Neural cell (in vitro differentiated cells): ENCODE data around the gene KCNK15. TPM values are rescaled to one million over a fixed set of nuclear protein-coding genes. Genes with fewer than 3 reads are reported as not detected.

Experiments used
- H2AFZ ChIP-seq: fragments of 200-600, 300-800 bp; sonication (generic), shearing (Covaris generic); 2 replicates; pipeline ENCODE4 v1.6.0; 2014; ENCODE audit warnings: low read depth, mild to moderate bottlenecking, antibody characterized with exemption, low read length, moderate library complexity
- H3F3A ChIP-seq: fragments of 200-600 bp; shearing (Covaris generic); 2 replicates; pipeline ENCODE4 v1.6.1; 2016; ENCODE audit warnings: mild to moderate bottlenecking, moderate library complexity, mixed read lengths, antibody characterized with exemption, low read length; ENCODE audit not compliant: insufficient read depth, poor library complexity, severe bottlenecking
- H3K27ac ChIP-seq: fragments of 200-600, 300-800 bp; sonication (generic), shearing (Covaris generic); 2 replicates; pipeline ENCODE4 v1.5.1; 2014; ENCODE audit warnings: mild to moderate bottlenecking, low read length, moderate library complexity
- H3K27me3 ChIP-seq: fragments of 300-800, 200-600 bp; sonication (generic), shearing (Covaris generic); 2 replicates; pipeline ENCODE4 v1.6.0; 2014; ENCODE audit warnings: mild to moderate bottlenecking, low read depth, low read length, moderate library complexity; ENCODE audit not compliant: insufficient read depth
- H3K36me3 ChIP-seq: fragments of 300-800, 200-600 bp; sonication (generic), shearing (Covaris generic); 2 replicates; pipeline ENCODE4 v1.5.1; 2014; ENCODE audit warnings: mild to moderate bottlenecking, antibody characterized with exemption, low read length, moderate library complexity; ENCODE audit not compliant: insufficient read depth
- H3K4me2 ChIP-seq: fragments of 300-800, 200-600 bp; sonication (generic), shearing (Covaris generic); 2 replicates; pipeline ENCODE4 v1.6.0; 2014; ENCODE audit warnings: mild to moderate bottlenecking, low read length
- H3K4me3 ChIP-seq: fragments of 300-800, 200-600 bp; sonication (generic), shearing (Covaris generic); 2 replicates; pipeline ENCODE4 v1.5.1; 2014; ENCODE audit warnings: mild to moderate bottlenecking, low read length, moderate library complexity
- H3K79me2 ChIP-seq: fragments of 200-600 bp; shearing (Covaris generic); replicated peaks from 2 replicates; pipeline ENCODE4 v1.6.0; 2014; ENCODE audit warnings: mild to moderate bottlenecking, low read length, moderate library complexity; ENCODE audit not compliant: insufficient read depth
- H3K9ac ChIP-seq: fragments of 300-800, 200-600 bp; sonication (generic), shearing (Covaris generic); 2 replicates; pipeline ENCODE4 v1.6.1; 2016; ENCODE audit warnings: mild to moderate bottlenecking, low read length, mixed read lengths
- H3K9me2 ChIP-seq: fragments of 200-600 bp; shearing (Covaris generic); 2 replicates; pipeline ENCODE4 v1.6.1; 2016; ENCODE audit warnings: mild to moderate bottlenecking, low read length, mixed read lengths; ENCODE audit not compliant: insufficient read depth
- H3K9me3 ChIP-seq: fragments of 200-600, 300-800 bp; sonication (generic), shearing (Covaris generic); 2 replicates; pipeline ENCODE4 v1.6.1; 2016; ENCODE audit warnings: mild to moderate bottlenecking, mixed run types, low read length, moderate library complexity, mixed read lengths
- H4K20me1 ChIP-seq: fragments of 200-600 bp; shearing (Covaris generic); 2 replicates; pipeline ENCODE4 v1.6.1; 2016; ENCODE audit warnings: mild to moderate bottlenecking, mixed run types; ENCODE audit not compliant: insufficient read depth
- EP300 ChIP-seq: fragments of 450-650 bp; conservative IDR thresholded peaks from 2 replicates; pipeline ENCODE4 v1.6.1; 2014; ENCODE audit warnings: antibody characterized with exemption, mild to moderate bottlenecking, moderate library complexity; ENCODE audit not compliant: poor library complexity, severe bottlenecking
- EZH2 ChIP-seq: fragments of 200-600, 300-800 bp; shearing (Covaris generic), sonication (generic); IDR thresholded peaks from 2 replicates; pipeline ENCODE4 v1.6.1; 2014; ENCODE audit warnings: antibody characterized with exemption, low read length, borderline replicate concordance, mild to moderate bottlenecking; ENCODE audit not compliant: insufficient read depth, poor library complexity, severe bottlenecking
- MXI1 ChIP-seq: fragments of 450-650 bp; conservative IDR thresholded peaks from 2 replicates; pipeline ENCODE4 v1.6.1; 2014; ENCODE audit warnings: antibody characterized with exemption, mild to moderate bottlenecking; ENCODE audit not compliant: poor library complexity, severe bottlenecking
- POLR2AphosphoS5 ChIP-seq: IDR thresholded peaks from 2 replicates; pipeline ENCODE4 v1.6.1; 2012
- RAD21 ChIP-seq: fragments of 450-650 bp; conservative IDR thresholded peaks from 2 replicates; pipeline ENCODE4 v1.6.1; 2014; ENCODE audit warnings: antibody characterized with exemption, mild to moderate bottlenecking, moderate library complexity
- SMC3 ChIP-seq: fragments of 450-650 bp; conservative IDR thresholded peaks from 2 replicates; pipeline ENCODE4 v1.6.1; 2014; ENCODE audit warnings: antibody characterized with exemption, mild to moderate bottlenecking, moderate library complexity; ENCODE audit not compliant: poor library complexity
- TAF1 ChIP-seq: IDR thresholded peaks from 2 replicates; pipeline ENCODE4 v1.6.1; 2012; ENCODE audit warnings: low read depth
- polyA plus RNA-seq: library from polyadenylated mRNA; depleted of rRNA; stranded (reverse); fragments of >200 nt; gene quantifications from 2 replicates; pipeline ENCODE4 v1.2.3, GENCODE V29; 2014
- TF ChIP-seq, protein P1 (sequence below): fragments of 450-650 bp; IDR thresholded peaks from 2 replicates; pipeline ENCODE4 v1.5.1; 2014; ENCODE audit warnings: antibody characterized with exemption, mild to moderate bottlenecking, moderate library complexity; ENCODE audit not compliant: poor library complexity, severe bottlenecking
- TF ChIP-seq, protein P2 (sequence below): IDR thresholded peaks from 2 replicates; pipeline ENCODE4 v1.6.1; 2012; ENCODE audit warnings: borderline replicate concordance

Gene KCNK15
- polyA plus RNA-seq, 1 donor from 2014 or later, result not detected

DNA sequence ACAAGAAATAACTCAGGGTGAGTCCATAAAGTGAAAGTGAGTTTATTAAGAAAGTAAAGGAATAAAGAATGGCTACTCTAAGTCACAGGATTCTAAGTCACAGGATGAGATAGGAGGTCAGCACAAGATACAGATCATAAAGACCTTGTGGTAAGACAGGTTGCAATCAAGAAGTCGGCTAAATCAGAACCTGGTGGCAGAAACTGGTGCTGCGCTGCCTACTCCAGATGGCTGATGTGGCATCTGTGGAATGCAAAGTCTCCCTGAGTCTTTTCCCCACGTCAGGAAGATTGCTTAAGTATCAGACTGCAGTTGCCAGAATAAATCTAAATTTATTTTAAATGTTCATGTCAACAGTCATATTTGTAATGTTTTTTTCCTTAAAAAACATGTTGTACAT, 10.7 kb upstream of the KCNK15 start:
- H3K9me3 ChIP-seq, result no peaks in the 10 kb centered on the region
- no peaks in the 10 kb centered on the region for H3F3A ChIP-seq
- H3K9me2 ChIP-seq, result no peaks in the 10 kb centered on the region
- no peaks in the 10 kb centered on the region for H3K36me3 ChIP-seq
- H4K20me1 ChIP-seq, result no peaks in the 10 kb centered on the region
- H3K27me3 ChIP-seq, result no peaks in the 10 kb centered on the region
- no peak overlapping the region for H2AFZ ChIP-seq
- no peak overlapping the region for H3K4me3 ChIP-seq
- TF ChIP-seq, protein P1, sequence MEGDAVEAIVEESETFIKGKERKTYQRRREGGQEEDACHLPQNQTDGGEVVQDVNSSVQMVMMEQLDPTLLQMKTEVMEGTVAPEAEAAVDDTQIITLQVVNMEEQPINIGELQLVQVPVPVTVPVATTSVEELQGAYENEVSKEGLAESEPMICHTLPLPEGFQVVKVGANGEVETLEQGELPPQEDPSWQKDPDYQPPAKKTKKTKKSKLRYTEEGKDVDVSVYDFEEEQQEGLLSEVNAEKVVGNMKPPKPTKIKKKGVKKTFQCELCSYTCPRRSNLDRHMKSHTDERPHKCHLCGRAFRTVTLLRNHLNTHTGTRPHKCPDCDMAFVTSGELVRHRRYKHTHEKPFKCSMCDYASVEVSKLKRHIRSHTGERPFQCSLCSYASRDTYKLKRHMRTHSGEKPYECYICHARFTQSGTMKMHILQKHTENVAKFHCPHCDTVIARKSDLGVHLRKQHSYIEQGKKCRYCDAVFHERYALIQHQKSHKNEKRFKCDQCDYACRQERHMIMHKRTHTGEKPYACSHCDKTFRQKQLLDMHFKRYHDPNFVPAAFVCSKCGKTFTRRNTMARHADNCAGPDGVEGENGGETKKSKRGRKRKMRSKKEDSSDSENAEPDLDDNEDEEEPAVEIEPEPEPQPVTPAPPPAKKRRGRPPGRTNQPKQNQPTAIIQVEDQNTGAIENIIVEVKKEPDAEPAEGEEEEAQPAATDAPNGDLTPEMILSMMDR, result no peak
- no peak for TF ChIP-seq RAD21
- no peak for TF ChIP-seq EP300
- TF ChIP-seq SMC3, result no peak
- TF ChIP-seq EZH2, result no peak
- TF ChIP-seq TAF1, result no peak
- no peak for TF ChIP-seq POLR2AphosphoS5
- no peak for TF ChIP-seq MXI1
- TF ChIP-seq, protein P2, sequence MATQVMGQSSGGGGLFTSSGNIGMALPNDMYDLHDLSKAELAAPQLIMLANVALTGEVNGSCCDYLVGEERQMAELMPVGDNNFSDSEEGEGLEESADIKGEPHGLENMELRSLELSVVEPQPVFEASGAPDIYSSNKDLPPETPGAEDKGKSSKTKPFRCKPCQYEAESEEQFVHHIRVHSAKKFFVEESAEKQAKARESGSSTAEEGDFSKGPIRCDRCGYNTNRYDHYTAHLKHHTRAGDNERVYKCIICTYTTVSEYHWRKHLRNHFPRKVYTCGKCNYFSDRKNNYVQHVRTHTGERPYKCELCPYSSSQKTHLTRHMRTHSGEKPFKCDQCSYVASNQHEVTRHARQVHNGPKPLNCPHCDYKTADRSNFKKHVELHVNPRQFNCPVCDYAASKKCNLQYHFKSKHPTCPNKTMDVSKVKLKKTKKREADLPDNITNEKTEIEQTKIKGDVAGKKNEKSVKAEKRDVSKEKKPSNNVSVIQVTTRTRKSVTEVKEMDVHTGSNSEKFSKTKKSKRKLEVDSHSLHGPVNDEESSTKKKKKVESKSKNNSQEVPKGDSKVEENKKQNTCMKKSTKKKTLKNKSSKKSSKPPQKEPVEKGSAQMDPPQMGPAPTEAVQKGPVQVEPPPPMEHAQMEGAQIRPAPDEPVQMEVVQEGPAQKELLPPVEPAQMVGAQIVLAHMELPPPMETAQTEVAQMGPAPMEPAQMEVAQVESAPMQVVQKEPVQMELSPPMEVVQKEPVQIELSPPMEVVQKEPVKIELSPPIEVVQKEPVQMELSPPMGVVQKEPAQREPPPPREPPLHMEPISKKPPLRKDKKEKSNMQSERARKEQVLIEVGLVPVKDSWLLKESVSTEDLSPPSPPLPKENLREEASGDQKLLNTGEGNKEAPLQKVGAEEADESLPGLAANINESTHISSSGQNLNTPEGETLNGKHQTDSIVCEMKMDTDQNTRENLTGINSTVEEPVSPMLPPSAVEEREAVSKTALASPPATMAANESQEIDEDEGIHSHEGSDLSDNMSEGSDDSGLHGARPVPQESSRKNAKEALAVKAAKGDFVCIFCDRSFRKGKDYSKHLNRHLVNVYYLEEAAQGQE, result no peak
- no peak overlapping the region for H3K27ac ChIP-seq
- no peaks in the 10 kb centered on the region for H3K79me2 ChIP-seq
- H3K9ac ChIP-seq, result no peak overlapping the region
- no peak overlapping the region for H3K4me2 ChIP-seq

- TF ChIP-seq RAD21, result no peak
- TF ChIP-seq TAF1, result no peak
- TF ChIP-seq EZH2, result no peak
- TF ChIP-seq, protein P1, result no peak
- no peak for TF ChIP-seq MXI1
- TF ChIP-seq, protein P2, result no peak
- TF ChIP-seq EP300, result no peak
- TF ChIP-seq POLR2AphosphoS5, result no peak
- TF ChIP-seq SMC3, result no peak
- Histone ChIP-seq H3K9ac (no peak overlapping the region), H4K20me1 (no peaks in the 10 kb centered on the region), H3F3A (no peaks in the 10 kb centered on the region), H3K4me3 (no peak overlapping the region), H3K79me2 (no peaks in the 10 kb centered on the region), H3K4me2 (no peak overlapping the region), H3K27me3 (no peaks in the 10 kb centered on the region), H3K9me2 (no peaks in the 10 kb centered on the region), H2AFZ (no peak overlapping the region), H3K9me3 (no peaks in the 10 kb centered on the region), H3K36me3 (no peaks in the 10 kb centered on the region), H3K27ac (no peak overlapping the region)
These were observed 9.9 kb upstream of the KCNK15 start for GRCh38 chr20:44735816-44736169.
